Peyer's patch (tissue), 4 donors: Measurements from ENCODE around the gene SRGAP1. TPM values are rescaled to one million over a fixed set of nuclear protein-coding genes. Genes with fewer than 3 reads are reported as not detected.
A peak's percentile ranks its signal among the peaks of the same experiment; 100 is the strongest.

Experiments
- DNase-seq, 3 donors: peaks; one replicate each; pipeline ENCODE4 v3.0.0-alpha.2; 2017 to 2019
- H3K27ac ChIP-seq, 4 donors: fragments of 200-600 bp; sonication (generic); one replicate each; pipeline ENCODE4 v1.5.1; 2016 to 2019
- H3K27me3 ChIP-seq, 2 donors: fragments of 200-600 bp; sonication (generic); one replicate each; pipeline ENCODE4 v1.5.1; 2019
- H3K36me3 ChIP-seq, 3 donors: fragments of 200-600 bp; sonication (generic); one replicate each; pipeline ENCODE4 v1.5.1; 2016 to 2019
- H3K4me1 ChIP-seq, 4 donors: fragments of 200-600 bp; sonication (generic); one replicate each; pipeline ENCODE4 v1.5.1; 2016 to 2019
- H3K4me3 ChIP-seq, 4 donors: fragments of 200-600 bp; sonication (generic); 1 replicate in 3 of 4; 2 replicates in 1 of 4; pipeline ENCODE4 v1.5.1; 2016 to 2019; ENCODE audit warnings: mild to moderate bottlenecking in 1 of 4
- H3K9me3 ChIP-seq, 4 donors: fragments of 200-600 bp; sonication (generic); one replicate each; pipeline ENCODE4 v1.5.1; 2016 to 2019; ENCODE audit warnings: mild to moderate bottlenecking in 1 of 4
- CTCF ChIP-seq, 6 experiments: fragments of 450-650 bp in 4 of 6; fragments of 200-600 bp in 2 of 6; sonication (generic) in 1 of 6; IDR thresholded peaks; one replicate each; pipeline ENCODE4 v1.5.1; 2017 to 2019; ENCODE audit warnings: antibody characterized with exemption in 6 of 6, mild to moderate bottlenecking in 3 of 6, moderate library complexity in 1 of 6
- POLR2A ChIP-seq, 2 donors: fragments of 450-650 bp; IDR thresholded peaks; one replicate each; pipeline ENCODE4 v1.5.1; 2017; ENCODE audit warnings: antibody characterized with exemption in 2 of 2, mild to moderate bottlenecking in 2 of 2, moderate library complexity in 2 of 2
- total RNA-seq, 4 donors: library from RNA; depleted of rRNA; stranded (reverse); fragments of >200 nt; gene quantifications; one replicate each; pipeline ENCODE4 v1.1.0, GENCODE V29; 2016

The SRGAP1 gene
- total RNA-seq, 4 donors from 2014 or later = 5.8 to 92.4 (median 16.4) TPM

GRCh38 chr12:63940310-63941005, 96.0 kb downstream of the SRGAP1 start:
- H3K27ac ChIP-seq = no peak overlapping the region
- TF ChIP-seq POLR2A (IDR thresholded peaks at IDR 0.05) (no peak), CTCF (IDR thresholded peaks at IDR 0.05) (no peak)

GRCh38 chr12:63941166-63941800, 96.8 kb downstream of the SRGAP1 start:
- no peaks in the 10 kb centered on the region for H3K27me3 ChIP-seq
- no peaks in the 10 kb centered on the region for H3K9me3 ChIP-seq
- no peak overlapping the region for H3K4me3 ChIP-seq
- TF ChIP-seq CTCF (IDR thresholded peaks at IDR 0.05) (no peak), POLR2A (IDR thresholded peaks at IDR 0.05) (no peak)
- H3K36me3 ChIP-seq = no peaks in the 10 kb centered on the region
- DNase-seq = no peak
- H3K27ac ChIP-seq = no peak overlapping the region
- no peaks in the 10 kb centered on the region for H3K4me1 ChIP-seq

More at GRCh38 chr12:63940310-63941005, 96.0 kb downstream of the SRGAP1 start:
- Histone ChIP-seq H3K9me3 (no peaks in the 10 kb centered on the region), H3K27me3 (no peaks in the 10 kb centered on the region), H3K4me3 (no peak overlapping the region), H3K4me1 (no peaks in the 10 kb centered on the region), H3K36me3 (no peaks in the 10 kb centered on the region)
- DNase-seq = no peak

- H3K9me3 ChIP-seq = no peaks in the 10 kb centered on the region
- DNase-seq = no peak
- no peaks in the 10 kb centered on the region for H3K36me3 ChIP-seq
- H3K4me3 ChIP-seq = no peak overlapping the region
- no peak overlapping the region for H3K27ac ChIP-seq
- TF ChIP-seq CTCF (IDR thresholded peaks at IDR 0.05) (no peak), POLR2A (IDR thresholded peaks at IDR 0.05) (no peak)
- no peaks in the 10 kb centered on the region for H3K4me1 ChIP-seq
- no peaks in the 10 kb centered on the region for H3K27me3 ChIP-seq
Measured at GRCh38 chr12:63941879-63942278, 97.4 kb downstream of the SRGAP1 start.

- H3K36me3 ChIP-seq = no peaks in the 10 kb centered on the region
- TF ChIP-seq CTCF (IDR thresholded peaks at IDR 0.05) = no peak
- TF ChIP-seq POLR2A (IDR thresholded peaks at IDR 0.05) = no peak
- no peak overlapping the region for H3K4me3 ChIP-seq
- H3K4me1 ChIP-seq = no peaks in the 10 kb centered on the region
- no peak for DNase-seq
- no peaks in the 10 kb centered on the region for H3K9me3 ChIP-seq
- H3K27ac ChIP-seq = no peak overlapping the region
- H3K27me3 ChIP-seq = no peaks in the 10 kb centered on the region
Measured at GRCh38 chr12:63942464-63943241, 98.2 kb downstream of the SRGAP1 start.

- no peak for DNase-seq
- Histone ChIP-seq H3K27me3 (no peaks in the 10 kb centered on the region), H3K27ac (peak overlapping the region in 1 of 4 donors; percentile 30), H3K4me1 (no peaks in the 10 kb centered on the region), H3K9me3 (no peaks in the 10 kb centered on the region), H3K36me3 (no peaks in the 10 kb centered on the region), H3K4me3 (no peak overlapping the region)
- TF ChIP-seq POLR2A (IDR thresholded peaks at IDR 0.05) (no peak), CTCF (IDR thresholded peaks at IDR 0.05) (no peak)
Measured at GRCh38 chr12:63944034-63944579, 99.6 kb downstream of the SRGAP1 start.
